Glomerular visceral epithelial cell (primary cell): ENCODE results near the gene ARMH4.

ENCODE experiments used
- DNase-seq: peaks from one replicate; pipeline ENCODE4 v3.0.0-alpha.2; 2016; ENCODE audit errors: extremely low spot score

The ARMH4 gene

GRCh38 chr14:58152014-58152857 lies at the start of gene ARMH4:
Gene ARMH4 (minus strand): TSS chr14:58152213. CDS start chr14:58139358, 12,855 bp downstream.
- peak; percentile 85 for DNase-seq

GRCh38 chr14:58200846-58201245 lies 48.8 kb upstream of the ARMH4 start:
- no peak for DNase-seq

GRCh38 chr14:58200480-58200841 lies 48.4 kb upstream of the ARMH4 start:
- DNase-seq = no peak

- peak; percentile 89 for DNase-seq
Observed at GRCh38 chr14:58199726-58200479, 47.9 kb upstream of the ARMH4 start, which contains the start of gene ACTR10. Gene ACTR10 (plus strand): TSS chr14:58200149. CDS start chr14:58200218, 69 bp downstream.

GRCh38 chr14:58198086-58198485 lies 46.1 kb upstream of the ARMH4 start:
- no peak for DNase-seq

- no peak for DNase-seq
Observed at GRCh38 chr14:58196198-58196597, 44.2 kb upstream of the ARMH4 start.

- no peak for DNase-seq
Observed at GRCh38 chr14:58193542-58193941, 41.5 kb upstream of the ARMH4 start.

- DNase-seq = no peak
Observed at GRCh38 chr14:58191763-58192601, 40.0 kb upstream of the ARMH4 start.

- DNase-seq = no peak
Observed at GRCh38 chr14:58189176-58189575, 37.2 kb upstream of the ARMH4 start.

- DNase-seq = no peak
Observed at GRCh38 chr14:58177125-58177524, 25.1 kb upstream of the ARMH4 start.

- peak; percentile 87 for DNase-seq
Observed at GRCh38 chr14:58171090-58171489, 19.1 kb upstream of the ARMH4 start.

GRCh38 chr14:58167891-58168290 lies 15.9 kb upstream of the ARMH4 start:
- no peak for DNase-seq

GRCh38 chr14:58167057-58167456 lies 15.0 kb upstream of the ARMH4 start:
- DNase-seq = no peak

GRCh38 chr14:58166005-58166983 lies 14.3 kb upstream of the ARMH4 start:
- peak; percentile 84 for DNase-seq

- no peak for DNase-seq
Observed at GRCh38 chr14:58160561-58160960, 8.5 kb upstream of the ARMH4 start.

- DNase-seq = peak; percentile 32
Observed at GRCh38 chr14:58151133-58152013, 640 bp downstream of the ARMH4 start.

- no peak for DNase-seq
Observed at GRCh38 chr14:58150243-58150805, 1.7 kb downstream of the ARMH4 start.

- no peak for DNase-seq
Observed at GRCh38 chr14:58149196-58149595, 2.8 kb downstream of the ARMH4 start.

- no peak for DNase-seq
Observed at GRCh38 chr14:58146399-58146798, 5.6 kb downstream of the ARMH4 start.
